K562 (cell line): ENCODE data around the gene IFNGR2. TPM values are rescaled to one million over a fixed set of nuclear protein-coding genes. Genes with fewer than 3 reads are reported as not detected.

Source experiments
- CAMTA2 ChIP-seq: fragments of 250-450 bp; sonication (Bioruptor Pico); conservative IDR thresholded peaks from 2 replicates; pipeline ENCODE4 v1.5.1; 2022
- CHCHD3 ChIP-seq: fragments of 250-450 bp; sonication (Bioruptor Pico); IDR thresholded peaks from 2 replicates; pipeline ENCODE4 v2.1.2; 2022; ENCODE audit warnings: mild to moderate bottlenecking
- CREB1 ChIP-seq, 2 experiments: sonication (generic) in 1 of 2; formaldehyde crosslinking in 1 of 2; IDR thresholded peaks; 2 replicates each; pipeline versions ENCODE4 v1.6.1 to v1.8.0; 2012 to 2022; ENCODE audit warnings: inconsistent platforms in 1 of 2, mild to moderate bottlenecking in 1 of 2, missing genetic modification reagents in 1 of 2, moderate library complexity in 1 of 2
- E2F6 ChIP-seq, 2 experiments: IDR thresholded peaks; 2 replicates each; pipeline ENCODE4 v1.6.1; 2011; ENCODE audit warnings: borderline replicate concordance in 1 of 2, control low read depth in 1 of 2, low read depth in 1 of 2, low read length in 1 of 2, mild to moderate bottlenecking in 1 of 2, mixed read lengths in 1 of 2, moderate library complexity in 1 of 2; ENCODE audit not compliant: insufficient read depth in 1 of 2, insufficient read length in 1 of 2, poor library complexity in 1 of 2, severe bottlenecking in 1 of 2; ENCODE audit errors: extremely low read depth in 1 of 2
- EGR1 ChIP-seq: fragments of 450-650 bp; conservative IDR thresholded peaks from 2 replicates; pipeline ENCODE4 v1.6.1; 2017; ENCODE audit warnings: mild to moderate bottlenecking
- ELF1 ChIP-seq: fragments of 200-800 bp; sonication (Bioruptor generic); IDR thresholded peaks from 2 replicates; pipeline ENCODE4 v1.6.1; 2016; ENCODE audit warnings: missing genetic modification characterization, missing compliant biosample characterization
- EZH2 ChIP-seq: IDR thresholded peaks from 2 replicates; pipeline ENCODE4 v1.6.1; 2012; ENCODE audit warnings: low read depth, mild to moderate bottlenecking, inconsistent platforms, low read length, borderline replicate concordance
- HNRNPL ChIP-seq: fragments of 200-400 bp; formaldehyde crosslinking; IDR thresholded peaks from 2 replicates; pipeline ENCODE4 v1.6.1; 2017; ENCODE audit warnings: low read depth, mild to moderate bottlenecking, low read length
- L3MBTL2 ChIP-seq: fragments of 450-650 bp; IDR thresholded peaks from 2 replicates; pipeline ENCODE4 v1.6.1; 2016; ENCODE audit warnings: mild to moderate bottlenecking, moderate library complexity
- MTA1 ChIP-seq: fragments of 450-650 bp; IDR thresholded peaks from 2 replicates; pipeline ENCODE4 v1.6.1; 2017; ENCODE audit warnings: borderline replicate concordance
- NR4A1 ChIP-seq, 2 experiments: fragments of 250-450 bp in 1 of 2; fragments of 450-650 bp in 1 of 2; sonication (Bioruptor Pico) in 1 of 2; IDR thresholded peaks; 2 replicates each; pipeline versions ENCODE4 v1.4.0 to v1.6.1; 2016 to 2020; ENCODE audit warnings: mild to moderate bottlenecking in 2 of 2, missing compliant biosample characterization in 1 of 2, missing genetic modification characterization in 1 of 2, moderate library complexity in 1 of 2
- SMARCB1 ChIP-seq: IDR thresholded peaks from 2 replicates; pipeline ENCODE4 v1.6.1; 2011; ENCODE audit warnings: improper control_type of control experiment, low read depth; ENCODE audit not compliant: insufficient read length
- SP1 ChIP-seq: sonication (generic); formaldehyde crosslinking; IDR thresholded peaks from 2 replicates; pipeline ENCODE4 v1.8.1; 2022; ENCODE audit warnings: mild to moderate bottlenecking, missing genetic modification reagents
- YY1 ChIP-seq, 3 experiments: IDR thresholded peaks; 2 replicates each; pipeline ENCODE4 v1.6.1; 2011; ENCODE audit warnings: low read length in 2 of 3, mild to moderate bottlenecking in 2 of 3, moderate library complexity in 2 of 3, borderline replicate concordance in 1 of 3, control low read depth in 1 of 3, low read depth in 1 of 3; ENCODE audit not compliant: insufficient read depth in 3 of 3, insufficient replicate concordance in 2 of 3, control insufficient read depth in 1 of 3, insufficient read length in 1 of 3; ENCODE audit errors: extremely low read depth in 1 of 3
- ZBTB11 ChIP-seq, 3 experiments: fragments of 200-800 bp in 1 of 3; fragments of 250-450 bp in 1 of 3; fragments of 450-650 bp in 1 of 3; sonication (Bioruptor Pico) in 1 of 3; sonication (Bioruptor generic) in 1 of 3; formaldehyde crosslinking in 1 of 3; IDR thresholded peaks; 2 replicates each; pipeline versions ENCODE4 v1.6.1 to v1.8.0; 2016 to 2022; ENCODE audit warnings: mild to moderate bottlenecking in 2 of 3, missing genetic modification characterization in 2 of 3, missing compliant biosample characterization in 1 of 3, moderate library complexity in 1 of 3
- ZNF507 ChIP-seq: conservative IDR thresholded peaks from 2 replicates; pipeline ENCODE4 v1.6.1; 2017; ENCODE audit warnings: missing genetic modification characterization, missing compliant biosample characterization
- polyA plus RNA-seq, 8 experiments: library from polyadenylated mRNA; depleted of rRNA in 4 of 8; stranded (reverse) in 5 of 8; unstranded in 3 of 8; fragments of >200 nt; fragmentation: Nextera tagmentation in 2 of 8; fragmentation: Illumina TruSeq in 1 of 8; extraction: Ambion mirVana in 2 of 8; extraction: Trizol in 1 of 8; gene quantifications; 2 replicates each; pipeline versions ENCODE4 v1.2.1 to v1.2.3, GENCODE V29; 2011 to 2014; ENCODE audit warnings: inconsistent platforms in 1 of 8, missing spikeins in 1 of 8
- total RNA-seq, 7 experiments: library from RNA; depleted of rRNA in 6 of 7; stranded (reverse); fragments of >200 nt in 6 of 7; fragmentation: Illumina TruSeq in 2 of 7; extraction: Trizol in 2 of 7; gene quantifications; 2 replicates each; pipeline versions ENCODE4 v1.2.1 to v1.2.3, GENCODE V29; 2011 to 2021; ENCODE audit warnings: low replicate concordance in 1 of 7
- TF ChIP-seq, protein P1 (sequence below): IDR thresholded peaks from 2 replicates; pipeline ENCODE4 v1.6.1; 2014; ENCODE audit warnings: antibody characterized with exemption

IFNGR2 gene
- total and polyA plus RNA-seq, 9 of the 15 experiments (the other 6 are each of a cell fraction or from before 2014, with no cell fraction given), result 6.7 to 58.0 (median 28.5) TPM

DNA sequence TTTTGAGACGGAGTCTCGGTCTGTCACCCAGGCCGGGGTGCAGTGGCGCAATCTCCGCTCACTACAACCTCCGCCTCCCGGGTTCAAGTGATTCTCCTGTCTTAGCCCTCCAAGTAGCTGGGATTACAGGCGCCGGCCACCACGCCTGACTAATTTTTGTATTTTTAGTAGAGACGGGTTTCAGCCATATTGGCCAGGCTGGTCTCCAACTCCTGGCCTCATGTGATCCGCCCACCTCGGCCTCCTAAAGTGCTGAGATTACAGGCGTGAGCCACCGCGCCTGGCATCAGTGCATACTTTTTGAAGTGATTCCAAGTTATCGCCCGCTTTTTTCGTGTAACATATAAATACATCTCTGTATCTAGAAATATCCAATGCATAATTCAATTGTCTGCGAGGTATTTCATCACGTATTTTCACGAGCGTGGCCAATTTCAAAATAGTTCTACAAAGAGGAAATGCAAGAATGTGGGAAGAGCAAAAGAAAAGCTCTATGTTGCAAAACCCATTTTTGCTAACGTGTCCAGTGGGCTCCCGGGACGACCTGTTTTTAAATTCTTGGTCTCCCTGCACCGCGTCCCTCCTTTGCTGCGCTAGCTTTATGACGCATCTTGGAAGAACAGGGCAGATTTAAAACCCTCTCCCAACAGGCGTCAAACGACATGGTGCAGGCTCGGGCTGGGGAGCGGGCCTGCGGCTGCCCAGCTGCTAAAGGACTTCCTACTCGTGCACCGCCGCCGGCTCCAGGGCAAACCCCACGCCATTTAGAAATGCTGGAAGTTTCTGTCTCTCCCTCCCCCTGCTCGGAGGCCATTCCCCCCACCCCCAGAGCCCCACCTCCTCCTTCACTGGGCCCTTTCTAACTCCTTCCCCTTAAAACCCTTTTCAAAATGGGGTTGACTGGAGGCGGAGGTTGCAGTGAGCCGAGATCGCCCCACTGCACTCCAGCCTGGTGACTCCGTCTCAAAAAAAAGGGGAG, 923 bp upstream of the IFNGR2 start (continued):
- TF ChIP-seq ZBTB11 (CRISPR knock-in tag; IDR thresholded peaks at IDR 0.05) (0 out of 6 replicates have a peak, but pooled peaks of 1 of the 3 experiments have one; percentile 36), SMARCB1 (no peak), HNRNPL (no peak), ELF1 (no peak), SP1 (CRISPR knock-in tag) (no peak), L3MBTL2 (peak; percentile 49; the same call in 1 of the 2 replicates), EZH2 (no peak), ZNF507 (no peak), NR4A1 (CRISPR knock-in tag; IDR thresholded peaks at IDR 0.05) (no peak), NR4A1 (tag; IDR thresholded peaks at IDR 0.05) (no peak), MTA1 (no peak), CAMTA2 (CRISPR knock-in tag) (no peak), CHCHD3 (no peak), YY1 (IDR thresholded peaks at IDR 0.05; ENCODE audit: borderline replicate concordance in 1 of 3, control insufficient read depth in 1 of 3, extremely low read depth in 1 of 3, insufficient read depth in 3 of 3, insufficient read length in 1 of 3, insufficient replicate concordance in 2 of 3, low read depth in 1 of 3, low read length in 2 of 3) (no peak), CREB1 (IDR thresholded peaks at IDR 0.05) (no peak), CREB1 (CRISPR knock-in tag; IDR thresholded peaks at IDR 0.05) (no peak), EGR1 (peak; percentile 46; the same call in 1 of the 2 replicates), E2F6 (IDR thresholded peaks at IDR 0.05; ENCODE audit: borderline replicate concordance in 1 of 2, extremely low read depth in 1 of 2, insufficient read depth in 1 of 2, insufficient read length in 1 of 2, low read depth in 1 of 2, low read length in 1 of 2, poor library complexity in 1 of 2, severe bottlenecking in 1 of 2) (peak in 1 of 2 experiments; percentile 16)
- TF ChIP-seq, protein P1, sequence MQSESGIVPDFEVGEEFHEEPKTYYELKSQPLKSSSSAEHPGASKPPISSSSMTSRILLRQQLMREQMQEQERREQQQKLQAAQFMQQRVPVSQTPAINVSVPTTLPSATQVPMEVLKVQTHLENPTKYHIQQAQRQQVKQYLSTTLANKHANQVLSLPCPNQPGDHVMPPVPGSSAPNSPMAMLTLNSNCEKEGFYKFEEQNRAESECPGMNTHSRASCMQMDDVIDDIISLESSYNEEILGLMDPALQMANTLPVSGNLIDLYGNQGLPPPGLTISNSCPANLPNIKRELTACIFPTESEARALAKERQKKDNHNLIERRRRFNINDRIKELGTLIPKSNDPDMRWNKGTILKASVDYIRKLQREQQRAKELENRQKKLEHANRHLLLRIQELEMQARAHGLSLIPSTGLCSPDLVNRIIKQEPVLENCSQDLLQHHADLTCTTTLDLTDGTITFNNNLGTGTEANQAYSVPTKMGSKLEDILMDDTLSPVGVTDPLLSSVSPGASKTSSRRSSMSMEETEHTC, result no peak
